HCT116 (cell line): ENCODE data around the gene BEND7. TPM values are rescaled to one million over a fixed set of nuclear protein-coding genes. Genes with fewer than 3 reads are reported as not detected.

Experiments used
- ATAC-seq: fragments of 200-7000 bp; cut with Tn5 transposase; 2 replicates; pipeline ENCODE4 v1.9.1; 2020; ENCODE audit warnings: mild to moderate bottlenecking, moderate library complexity
- BruUV-seq: library from RNA; stranded (reverse); fragments of 400-500 nt; replicated peaks from 2 replicates; lab custom pipeline; 2021; lab: Mats Ljungman, UMichigan
- CTCF ChIA-PET: fragments of 300-600 bp; sonication (Branson Sonifier 250); formaldehyde crosslinking; loops from one replicate; lab custom pipeline; 2021; ENCODE audit warnings: antibody characterized with exemption; lab: Charles Lee
- POLR2A ChIA-PET: fragments of 300-600, 350-600 bp; sonication (Branson Sonifier 250); formaldehyde crosslinking; loops from one replicate; lab custom pipeline; 2021; ENCODE audit warnings: antibody characterized with exemption; lab: Charles Lee
- RAD21 ChIA-PET, 2 experiments: fragments of 300-600 bp; sonication (Branson Sonifier 250); formaldehyde crosslinking; loops; one replicate each; lab custom pipeline; 2023; ENCODE audit warnings: low total read pairs in 2 of 2; ENCODE audit not compliant: uncharacterized antibody in 2 of 2, unreplicated experiment in 2 of 2, low non-redundant PET in 1 of 2; lab: Charles Lee
- DNase-seq: peaks from one replicate; pipeline ENCODE4 v3.0.0-alpha.2; 2010; ENCODE audit warnings: low read depth, low spot score
- H2AFZ ChIP-seq: fragments of 200-600 bp; shearing (Covaris generic), sonication (generic); 2 replicates; pipeline ENCODE4 v1.6.1; 2017; ENCODE audit warnings: low read depth, mixed run types, mixed read lengths, antibody characterized with exemption, low read length; ENCODE audit not compliant: poor library complexity, severe bottlenecking
- H3K27ac ChIP-seq: 2 replicates; pipeline ENCODE4 v1.5.1; 2012; ENCODE audit warnings: low read depth, low read length
- H3K27me3 ChIP-seq: fragments of 200-600 bp; sonication (generic); 2 replicates; pipeline ENCODE4 v1.6.1; 2016; ENCODE audit warnings: mixed run types, low read length, mixed read lengths; ENCODE audit not compliant: insufficient read depth
- H3K36me3 ChIP-seq, 2 experiments: fragments of 200-500 bp in 1 of 2; fragments of 200-600 bp in 1 of 2; sonication (Bioruptor generic) in 1 of 2; sonication (generic) in 1 of 2; 2 replicates each; pipeline versions ENCODE4 v1.5.1 to v1.6.1; 2014 to 2016; ENCODE audit warnings: low read length in 2 of 2, inconsistent platforms in 1 of 2, mixed read lengths in 1 of 2, mixed run types in 1 of 2; ENCODE audit not compliant: insufficient read depth in 2 of 2, control insufficient read depth in 1 of 2
- H3K4me1 ChIP-seq, 2 experiments: fragments of 200-600 bp in 1 of 2; sonication (generic) in 1 of 2; 2 replicates each; pipeline versions ENCODE4 v1.5.1 to v1.6.1; 2012 to 2017; ENCODE audit warnings: low read length in 2 of 2, inconsistent platforms in 1 of 2, mild to moderate bottlenecking in 1 of 2, mixed read lengths in 1 of 2, mixed run types in 1 of 2, moderate library complexity in 1 of 2; ENCODE audit not compliant: insufficient read depth in 2 of 2, control insufficient read depth in 1 of 2
- H3K4me2 ChIP-seq: fragments of 200-600 bp; sonication (generic); 2 replicates; pipeline ENCODE4 v1.6.1; 2017; ENCODE audit warnings: mixed run types, low read length, mixed read lengths
- H3K4me3 ChIP-seq, 2 experiments: fragments of 200-600 bp in 1 of 2; sonication (generic) in 1 of 2; replicated peaks in 1 of 2; 2 replicates each; pipeline ENCODE4 v1.5.1; 2011 to 2016; ENCODE audit warnings: low read length in 2 of 2, control low read depth in 1 of 2, low read depth in 1 of 2, mild to moderate bottlenecking in 1 of 2, mixed read lengths in 1 of 2, mixed run types in 1 of 2
- H3K79me2 ChIP-seq: fragments of 200-600 bp; sonication (generic); 2 replicates; pipeline ENCODE4 v1.6.1; 2017; ENCODE audit warnings: mild to moderate bottlenecking, mixed run types, low read length, moderate library complexity, mixed read lengths; ENCODE audit not compliant: insufficient read depth
- H3K9ac ChIP-seq: fragments of 200-600 bp; sonication (generic); 2 replicates; pipeline ENCODE4 v1.6.1; 2016; ENCODE audit warnings: low read length, mixed read lengths
- H3K9me2 ChIP-seq: fragments of 200-600 bp; sonication (generic), shearing (Covaris generic); 2 replicates; pipeline ENCODE4 v1.6.1; 2017; ENCODE audit warnings: mixed run types, mild to moderate bottlenecking, moderate library complexity; ENCODE audit not compliant: insufficient read depth
- H3K9me3 ChIP-seq, 2 experiments: fragments of 200-500 bp in 1 of 2; fragments of 200-600 bp in 1 of 2; sonication (Bioruptor generic) in 1 of 2; sonication (generic) in 1 of 2; 2 replicates each; pipeline ENCODE4 v1.6.1; 2014 to 2017; ENCODE audit warnings: low read length in 2 of 2, mixed read lengths in 2 of 2, inconsistent platforms in 1 of 2, low read depth in 1 of 2, mild to moderate bottlenecking in 1 of 2, mixed run types in 1 of 2, moderate library complexity in 1 of 2; ENCODE audit not compliant: control insufficient read depth in 1 of 2, insufficient read depth in 1 of 2
- H4K20me1 ChIP-seq: fragments of 200-600 bp; sonication (generic), shearing (Covaris generic); 2 replicates; pipeline ENCODE4 v1.6.1; 2017; ENCODE audit warnings: mixed run types, mild to moderate bottlenecking, moderate library complexity; ENCODE audit not compliant: insufficient read depth
- CBX3 ChIP-seq: IDR thresholded peaks from 2 replicates; pipeline ENCODE4 v1.6.1; 2012; ENCODE audit warnings: low read depth
- CEBPB ChIP-seq: IDR thresholded peaks from 2 replicates; pipeline ENCODE4 v1.6.1; 2012; ENCODE audit warnings: low read depth
- EGR1 ChIP-seq: IDR thresholded peaks from 2 replicates; pipeline ENCODE4 v1.6.1; 2012; ENCODE audit warnings: low read depth
- EZH2 ChIP-seq: fragments of 200-600 bp; sonication (generic); IDR thresholded peaks from 2 replicates; pipeline ENCODE4 v1.6.1; 2017; ENCODE audit warnings: antibody characterized with exemption, mixed run types
- EZH2phosphoT487 ChIP-seq: fragments of 200-600 bp; IDR thresholded peaks from 2 replicates; pipeline ENCODE4 v1.6.1; 2018; ENCODE audit warnings: antibody characterized with exemption, borderline replicate concordance
- FOSL1 ChIP-seq: IDR thresholded peaks from 2 replicates; pipeline ENCODE4 v1.6.1; 2012; ENCODE audit warnings: low read depth
- JUND ChIP-seq: IDR thresholded peaks from 2 replicates; pipeline ENCODE4 v1.6.1; 2012
- MAX ChIP-seq: IDR thresholded peaks from 2 replicates; pipeline ENCODE4 v1.6.1; 2012
- POLR2A ChIP-seq: IDR thresholded peaks from 2 replicates; pipeline ENCODE4 v1.7.0; 2011; ENCODE audit warnings: borderline replicate concordance; ENCODE audit not compliant: insufficient read depth, insufficient read length; ENCODE audit errors: extremely low read depth
- POLR2AphosphoS5 ChIP-seq: IDR thresholded peaks from 2 replicates; pipeline ENCODE4 v1.6.1; 2011; ENCODE audit warnings: mild to moderate bottlenecking, low read depth, low read length, moderate library complexity
- RAD21 ChIP-seq: IDR thresholded peaks from 2 replicates; pipeline ENCODE4 v1.6.1; 2012; ENCODE audit warnings: low read depth, mild to moderate bottlenecking
- SP1 ChIP-seq: IDR thresholded peaks from 2 replicates; pipeline ENCODE4 v1.6.1; 2012; ENCODE audit warnings: low read depth
- TCF7L2 ChIP-seq: IDR thresholded peaks from 2 replicates; pipeline ENCODE4 v1.7.0; 2011; ENCODE audit warnings: borderline replicate concordance, inconsistent platforms; ENCODE audit not compliant: insufficient read depth, insufficient read length; ENCODE audit errors: extremely low read depth
- YY1 ChIP-seq: IDR thresholded peaks from 2 replicates; pipeline ENCODE4 v1.6.1; 2011; ENCODE audit warnings: low read length, low read depth, moderate library complexity, mild to moderate bottlenecking; ENCODE audit not compliant: insufficient replicate concordance; ENCODE audit errors: extremely low read depth
- ZBTB33 ChIP-seq: IDR thresholded peaks from 2 replicates; pipeline ENCODE4 v1.6.1; 2011; ENCODE audit warnings: mild to moderate bottlenecking, low read length, moderate library complexity; ENCODE audit not compliant: insufficient replicate concordance; ENCODE audit errors: extremely low read depth
- ZNF274 ChIP-seq: fragments of 200-500 bp; sonication (Bioruptor generic); IDR thresholded peaks from 2 replicates; pipeline ENCODE4 v1.6.1; 2014; ENCODE audit warnings: mild to moderate bottlenecking, low read depth, low read length, inconsistent platforms
- intact Hi-C: fragments of 100-400 bp; cut with micrococcal nuclease; formaldehyde crosslinking; loops from 2 replicates; pipeline ENCODE4 v1.10.0; 2022
- total RNA-seq: library from RNA; stranded (reverse); gene quantifications from one replicate; pipeline ENCODE4 v1.2.1, GENCODE V29; 2021; ENCODE audit not compliant: unreplicated experiment
- TF ChIP-seq, protein P1 (sequence below): IDR thresholded peaks from 2 replicates; pipeline ENCODE4 v1.6.1; 2012; ENCODE audit warnings: low read depth
- TF ChIP-seq, protein P2 (sequence below): IDR thresholded peaks from 2 replicates; pipeline ENCODE4 v1.6.1; 2012

BEND7 gene
- total RNA-seq, 1 experiment from 2014 or later: 13.8 TPM

DNA sequence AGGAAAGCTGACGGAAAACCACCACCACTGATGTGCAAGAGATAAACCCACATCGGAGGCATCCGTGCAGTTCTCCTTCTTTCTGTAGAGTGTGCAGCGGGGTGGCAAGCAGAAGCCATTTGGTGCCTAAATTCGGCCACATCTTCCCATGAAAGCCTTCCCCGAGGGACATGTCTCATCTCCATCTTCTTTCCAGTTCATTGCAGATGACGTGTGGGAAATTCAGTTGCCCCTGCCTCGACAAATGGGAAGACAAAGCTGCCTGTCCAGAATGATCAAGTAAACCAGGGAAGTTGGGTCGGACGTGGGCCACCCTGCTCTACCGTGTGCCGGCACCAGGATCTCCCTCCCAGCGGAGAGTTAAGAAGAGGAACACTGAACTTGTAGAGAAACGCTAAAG lies 14.5 kb downstream of the BEND7 start:
- Histone ChIP-seq H3K4me3 (no peak overlapping the region), H4K20me1 (no peaks in the 10 kb centered on the region), H3K4me1 (no peaks in the 10 kb centered on the region)
- ChIA-PET RAD21 (no interaction called here), POLR2A (no interaction called here)
- TF ChIP-seq SP1 (no peak), TCF7L2 (no peak), RAD21 (no peak), YY1 (no peak), ZNF274 (no peak), POLR2A (no peak), POLR2AphosphoS5 (no peak), CBX3 (no peak), JUND (no peak), EZH2phosphoT487 (no peak), CEBPB (no peak), FOSL1 (no peak), EZH2 (no peak), ZBTB33 (no peak), EGR1 (no peak), MAX (no peak)
- TF ChIP-seq, protein P1, sequence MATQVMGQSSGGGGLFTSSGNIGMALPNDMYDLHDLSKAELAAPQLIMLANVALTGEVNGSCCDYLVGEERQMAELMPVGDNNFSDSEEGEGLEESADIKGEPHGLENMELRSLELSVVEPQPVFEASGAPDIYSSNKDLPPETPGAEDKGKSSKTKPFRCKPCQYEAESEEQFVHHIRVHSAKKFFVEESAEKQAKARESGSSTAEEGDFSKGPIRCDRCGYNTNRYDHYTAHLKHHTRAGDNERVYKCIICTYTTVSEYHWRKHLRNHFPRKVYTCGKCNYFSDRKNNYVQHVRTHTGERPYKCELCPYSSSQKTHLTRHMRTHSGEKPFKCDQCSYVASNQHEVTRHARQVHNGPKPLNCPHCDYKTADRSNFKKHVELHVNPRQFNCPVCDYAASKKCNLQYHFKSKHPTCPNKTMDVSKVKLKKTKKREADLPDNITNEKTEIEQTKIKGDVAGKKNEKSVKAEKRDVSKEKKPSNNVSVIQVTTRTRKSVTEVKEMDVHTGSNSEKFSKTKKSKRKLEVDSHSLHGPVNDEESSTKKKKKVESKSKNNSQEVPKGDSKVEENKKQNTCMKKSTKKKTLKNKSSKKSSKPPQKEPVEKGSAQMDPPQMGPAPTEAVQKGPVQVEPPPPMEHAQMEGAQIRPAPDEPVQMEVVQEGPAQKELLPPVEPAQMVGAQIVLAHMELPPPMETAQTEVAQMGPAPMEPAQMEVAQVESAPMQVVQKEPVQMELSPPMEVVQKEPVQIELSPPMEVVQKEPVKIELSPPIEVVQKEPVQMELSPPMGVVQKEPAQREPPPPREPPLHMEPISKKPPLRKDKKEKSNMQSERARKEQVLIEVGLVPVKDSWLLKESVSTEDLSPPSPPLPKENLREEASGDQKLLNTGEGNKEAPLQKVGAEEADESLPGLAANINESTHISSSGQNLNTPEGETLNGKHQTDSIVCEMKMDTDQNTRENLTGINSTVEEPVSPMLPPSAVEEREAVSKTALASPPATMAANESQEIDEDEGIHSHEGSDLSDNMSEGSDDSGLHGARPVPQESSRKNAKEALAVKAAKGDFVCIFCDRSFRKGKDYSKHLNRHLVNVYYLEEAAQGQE: no peak
- TF ChIP-seq, protein P2, sequence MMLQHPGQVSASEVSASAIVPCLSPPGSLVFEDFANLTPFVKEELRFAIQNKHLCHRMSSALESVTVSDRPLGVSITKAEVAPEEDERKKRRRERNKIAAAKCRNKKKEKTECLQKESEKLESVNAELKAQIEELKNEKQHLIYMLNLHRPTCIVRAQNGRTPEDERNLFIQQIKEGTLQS: no peak
- TF ChIP-seq, all 23 proteins: peak for 0
- CTCF ChIA-PET: no interaction called here
- H3K27ac ChIP-seq: no peak overlapping the region
- no peak overlapping the region for H3K4me2 ChIP-seq
- no peak overlapping the region for H3K9ac ChIP-seq
- H3K36me3 ChIP-seq: no peaks in the 10 kb centered on the region
- H3K27me3 ChIP-seq: no peaks in the 10 kb centered on the region
- DNase-seq: no peak
- BruUV-seq: no TSS peak
- ATAC-seq: no peak
- intact Hi-C loops: no loop called here
- H3K79me2 ChIP-seq: no peaks in the 10 kb centered on the region
- H3K9me2 ChIP-seq: no peaks in the 10 kb centered on the region
- no peaks in the 10 kb centered on the region for H3K9me3 ChIP-seq
- H2AFZ ChIP-seq: no peak overlapping the region
